Psoas muscle (tissue), 8 donors: ENCODE data around the gene SLC7A8. TPM values are rescaled to one million over a fixed set of nuclear protein-coding genes. Genes with fewer than 3 reads are reported as not detected.

ENCODE experiments used
- ATAC-seq, 4 donors: fragments of 200-7000 bp; cut with Tn5 transposase; one replicate each; pipeline ENCODE4 v1.9.1; 2020; ENCODE audit warnings: moderate library complexity in 3 of 4, mild to moderate bottlenecking in 2 of 4
- DNase-seq, 2 donors: peaks; one replicate each; pipeline ENCODE4 v3.0.0-alpha.2; 2020
- H3K27ac ChIP-seq: fragments of 200-600 bp; one replicate; pipeline ENCODE4 v1.8.0; 2022
- H3K27me3 ChIP-seq, 3 donors: fragments of 200-600 bp in 1 of 3; one replicate each; pipeline versions ENCODE4 v1.6.1 to v1.8.0; 2013 to 2022; ENCODE audit warnings: low read length in 2 of 3, mild to moderate bottlenecking in 2 of 3, moderate library complexity in 1 of 3; ENCODE audit not compliant: insufficient read depth in 3 of 3
- H3K36me3 ChIP-seq, 2 donors: fragments of 200-600 bp in 1 of 2; one replicate each; pipeline versions ENCODE4 v1.6.1 to v1.8.0; 2013 to 2022; ENCODE audit warnings: low read depth in 1 of 2, mild to moderate bottlenecking in 1 of 2, moderate library complexity in 1 of 2; ENCODE audit not compliant: insufficient read depth in 1 of 2
- H3K4me1 ChIP-seq: fragments of 200-600 bp; one replicate; pipeline ENCODE4 v1.8.0; 2022
- H3K4me3 ChIP-seq: fragments of 200-600 bp; one replicate; pipeline ENCODE4 v1.8.0; 2022; ENCODE audit warnings: mild to moderate bottlenecking
- H3K9me3 ChIP-seq: fragments of 200-600 bp; one replicate; pipeline ENCODE4 v1.8.0; 2022
- WGBS, 3 donors: extraction: QIAGEN DNeasy Blood & Tissue Kit; methylation state at CpG; one replicate each; pipeline versions ENCODE4 v1.1.6 to v1.1.7; 2013; 5-methylcytosine and 5-hydroxymethylcytosine counted together
- intact Hi-C, 2 donors: fragments of 100-400 bp; cut with DNase I; formaldehyde crosslinking; loops; one replicate each; pipeline versions ENCODE4 v1.11.0 to v1.14.2; 2022
- polyA plus RNA-seq, 3 donors: library from polyadenylated mRNA; stranded (reverse); fragments of 200-250 nt; gene quantifications; one replicate each; pipeline ENCODE4 v1.2.3, GENCODE V29; 2013
- total RNA-seq, 4 donors: library from RNA; stranded (reverse); fragmentation: NEBNext Ultra II Directional in 2 of 4; extraction: Animal tissue kit (Norgen Biotek cat#: 25700) in 2 of 4; gene quantifications; one replicate each; pipeline versions ENCODE4 v1.2.1 to v1.2.4, GENCODE V29; 2021 to 2023
- TF ChIP-seq, protein P1 (sequence below): fragments of 200-600 bp; IDR thresholded peaks from one replicate; pipeline ENCODE4 v1.8.0; 2022; ENCODE audit warnings: antibody characterized with exemption
- donor health status: healthy with polysubstance abuse.
- donor health status: DM: no; HTN: no; CAD: no; lungs with moderate emphysema.
- donor health status: Bipolar disorder and iron deficiency.
- donor health status: healthy.
- donor health status: DM: yes; HTN: yes; CAD: no.
- donor health status: DM: no; HTN: no; CAD: no.
- donor health status: DM: no; HTN: no; CAD: no.
- donor health status: DM: yes; HTN: yes; CAD: no.

Gene SLC7A8
- total and polyA plus RNA-seq, 7 donors: 7.5 to 72.6 (median 33.2) TPM

DNA sequence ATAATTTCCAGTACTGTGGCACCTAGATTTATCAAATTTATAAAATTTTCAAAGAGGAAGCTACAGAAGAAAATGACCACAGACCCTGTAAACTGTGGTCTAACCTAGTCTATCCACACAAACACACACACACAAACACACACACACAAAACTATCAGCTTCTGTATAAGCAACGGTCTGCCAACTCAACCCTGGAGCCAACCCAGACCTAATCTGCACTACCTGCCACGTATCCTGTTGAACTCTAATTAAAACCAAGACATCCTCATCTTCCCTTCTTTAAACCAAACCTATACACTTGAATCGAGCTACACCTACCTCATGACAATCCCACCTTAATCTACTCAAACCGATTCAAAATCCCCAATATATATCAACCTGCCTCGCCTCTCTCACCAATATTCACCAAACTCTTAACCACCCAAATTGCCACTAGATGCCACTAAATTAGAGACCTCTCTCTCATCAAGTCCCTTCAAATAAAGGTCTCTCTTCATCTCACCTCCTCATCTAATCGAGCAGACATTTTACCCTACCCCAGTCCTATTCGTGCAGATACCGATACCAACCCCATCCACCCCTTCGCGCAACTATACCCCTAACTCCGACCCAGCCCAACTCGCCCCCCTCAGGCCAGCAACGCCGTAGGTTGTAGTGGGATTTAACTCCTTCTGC, 89.3 kb downstream of the SLC7A8 start:
- Histone ChIP-seq H3K9me3 (no peaks in the 10 kb centered on the region), H3K4me1 (peaks cover 30% of the 10 kb centered on the region), H3K27ac (peak overlapping the region; percentile 99), H3K36me3 (peaks cover 18 to 67% of the 10 kb centered on the region in 2 donors), H3K27me3 (no peaks in the 10 kb centered on the region), H3K4me3 (peak overlapping the region; percentile 97)
- TF ChIP-seq, protein P1, sequence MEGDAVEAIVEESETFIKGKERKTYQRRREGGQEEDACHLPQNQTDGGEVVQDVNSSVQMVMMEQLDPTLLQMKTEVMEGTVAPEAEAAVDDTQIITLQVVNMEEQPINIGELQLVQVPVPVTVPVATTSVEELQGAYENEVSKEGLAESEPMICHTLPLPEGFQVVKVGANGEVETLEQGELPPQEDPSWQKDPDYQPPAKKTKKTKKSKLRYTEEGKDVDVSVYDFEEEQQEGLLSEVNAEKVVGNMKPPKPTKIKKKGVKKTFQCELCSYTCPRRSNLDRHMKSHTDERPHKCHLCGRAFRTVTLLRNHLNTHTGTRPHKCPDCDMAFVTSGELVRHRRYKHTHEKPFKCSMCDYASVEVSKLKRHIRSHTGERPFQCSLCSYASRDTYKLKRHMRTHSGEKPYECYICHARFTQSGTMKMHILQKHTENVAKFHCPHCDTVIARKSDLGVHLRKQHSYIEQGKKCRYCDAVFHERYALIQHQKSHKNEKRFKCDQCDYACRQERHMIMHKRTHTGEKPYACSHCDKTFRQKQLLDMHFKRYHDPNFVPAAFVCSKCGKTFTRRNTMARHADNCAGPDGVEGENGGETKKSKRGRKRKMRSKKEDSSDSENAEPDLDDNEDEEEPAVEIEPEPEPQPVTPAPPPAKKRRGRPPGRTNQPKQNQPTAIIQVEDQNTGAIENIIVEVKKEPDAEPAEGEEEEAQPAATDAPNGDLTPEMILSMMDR: no peak
- ATAC-seq: no peak
- DNase-seq: no peak
- intact Hi-C loops: no loop called here
- 1 to 2% (median 1%) methylated on average over 14 of the region's 14 CpGs for WGBS, 3 donors

DNA sequence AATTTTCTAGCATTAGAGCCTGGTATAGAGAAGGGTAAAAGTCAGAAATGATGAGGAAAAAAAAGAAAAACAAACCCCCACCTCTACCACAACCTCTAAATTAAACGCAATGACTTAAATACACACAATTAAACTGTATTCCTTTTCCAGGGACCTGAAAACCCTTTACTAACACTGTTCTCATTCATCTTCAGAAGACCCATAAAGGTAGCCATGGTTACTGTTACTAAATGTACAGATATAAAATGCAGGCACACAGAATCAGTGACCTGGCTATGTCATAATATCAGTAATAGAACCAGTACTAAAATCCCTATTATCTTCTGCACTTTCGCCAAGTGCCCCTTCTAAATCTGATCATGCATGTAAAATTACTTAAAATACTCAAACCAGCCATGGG, 89.9 kb downstream of the SLC7A8 start:
- H3K4me3 ChIP-seq: peak overlapping the region; percentile 97
- TF ChIP-seq, protein P1: no peak
- 72 to 81% (median 75%) methylated on average over 2 of the region's 2 CpGs for WGBS, 3 donors
- peaks cover 18 to 67% of the 10 kb centered on the region in 2 donors for H3K36me3 ChIP-seq
- no peaks in the 10 kb centered on the region for H3K9me3 ChIP-seq
- DNase-seq (no peak), ATAC-seq (no peak)
- intact Hi-C loops: no loop called here
- no peaks in the 10 kb centered on the region for H3K27me3 ChIP-seq
- peak overlapping the region; percentile 47 for H3K27ac ChIP-seq
- H3K4me1 ChIP-seq: peaks cover 30% of the 10 kb centered on the region

DNA sequence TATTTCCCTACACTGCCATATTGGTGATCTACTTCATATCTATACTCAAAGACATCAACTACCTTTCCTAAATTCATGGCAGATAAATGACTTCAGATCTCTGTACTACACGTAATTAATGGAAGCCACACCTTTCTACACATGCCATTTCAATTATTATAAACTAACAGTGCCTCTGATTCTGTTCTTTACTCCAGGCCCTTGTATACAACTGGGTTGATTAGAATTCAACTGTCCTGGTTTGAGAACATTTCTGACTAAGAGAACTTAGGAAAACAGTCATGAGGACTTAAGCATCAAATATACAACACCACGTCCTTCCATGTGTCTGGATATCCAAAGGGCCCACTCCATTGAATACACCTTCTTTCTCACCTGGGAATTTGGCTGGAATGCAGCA, 90.4 kb downstream of the SLC7A8 start:
- ATAC-seq: no peak
- H3K36me3 ChIP-seq: peaks cover 18 to 67% of the 10 kb centered on the region in 2 donors

DNA sequence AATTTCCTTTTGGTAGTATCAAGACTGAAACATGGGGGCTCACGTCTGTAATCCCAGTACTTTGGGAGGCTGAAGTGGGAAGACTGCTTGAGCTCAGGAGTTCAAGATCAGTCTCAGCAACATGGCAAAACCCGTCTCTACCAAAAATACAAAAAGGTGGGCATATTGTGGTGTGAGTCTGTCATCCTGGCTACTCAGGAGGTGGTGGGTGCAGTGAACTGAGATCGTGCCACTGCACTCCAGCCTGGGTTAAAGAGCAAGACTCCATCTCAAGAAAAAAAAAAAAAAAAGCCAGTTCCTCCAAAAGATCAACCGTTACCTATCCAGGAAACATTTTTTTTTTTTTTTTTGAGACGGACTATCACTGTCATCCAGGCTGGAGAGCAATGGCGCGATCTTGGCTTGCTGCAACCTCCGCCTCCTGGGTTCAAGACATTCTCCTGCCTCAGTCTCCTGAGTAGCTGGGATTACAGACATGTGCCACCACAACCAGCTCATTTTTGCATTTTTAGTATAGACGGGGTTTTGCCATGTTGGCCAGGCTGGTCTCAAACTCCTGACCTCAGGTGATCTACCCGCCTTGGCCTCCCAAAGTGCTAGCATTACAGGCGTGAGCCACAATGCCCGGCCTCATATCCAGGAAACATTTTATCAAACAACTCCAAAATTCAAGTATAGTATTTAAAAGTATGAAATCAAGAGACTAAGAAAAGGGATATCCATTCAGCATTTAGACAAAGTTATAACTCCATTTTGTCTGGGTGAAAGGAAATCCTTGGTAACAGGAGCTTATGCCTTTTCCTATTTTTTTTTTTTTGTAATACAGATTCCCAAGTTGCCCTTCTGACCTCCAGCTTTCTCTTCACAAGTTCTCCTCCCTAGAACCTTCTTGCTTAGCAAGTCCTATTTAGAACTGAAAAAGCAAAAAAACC, 91.9 kb downstream of the SLC7A8 start:
- WGBS, 3 donors: 81 to 85% (median 82%) methylated on average over 12 of the region's 12 CpGs

More for the DNA sequence above, 90.4 kb downstream of the SLC7A8 start:
- TF ChIP-seq, protein P1: no peak
- Histone ChIP-seq H3K27me3 (no peaks in the 10 kb centered on the region), H3K9me3 (no peaks in the 10 kb centered on the region), H3K4me1 (peaks cover 30% of the 10 kb centered on the region), H3K27ac (peak overlapping the region; percentile 47), H3K4me3 (peak overlapping the region; percentile 97)
- intact Hi-C loops: no loop called here
- WGBS, 3 donors: 56 to 70% (median 59%) methylated on average over 2 of the region's 2 CpGs
- no peak for DNase-seq

More for the DNA sequence above, 91.9 kb downstream of the SLC7A8 start:
- Histone ChIP-seq H3K27ac (no peak overlapping the region), H3K4me3 (no peak overlapping the region), H3K27me3 (no peaks in the 10 kb centered on the region), H3K9me3 (no peaks in the 10 kb centered on the region), H3K4me1 (peaks cover 19% of the 10 kb centered on the region), H3K36me3 (peaks cover 18 to 72% of the 10 kb centered on the region in 2 donors)
- TF ChIP-seq, protein P1: no peak
- no peak for DNase-seq
- intact Hi-C loops: no loop called here
- no peak for ATAC-seq
